Globus pallidus (tissue), 1 donor: ENCODE measurements around the gene RGR.
"Not testable (repeated sequence)": the region's sequence is repeated elsewhere in the genome, so short reads cannot be mapped to it uniquely, and the experiment has no call there.

Experiments used
- DNase-seq: peaks from one replicate; pipeline ENCODE4 v3.0.0-alpha.2; 2015; ENCODE audit warnings: low spot score

RGR gene

DNA sequence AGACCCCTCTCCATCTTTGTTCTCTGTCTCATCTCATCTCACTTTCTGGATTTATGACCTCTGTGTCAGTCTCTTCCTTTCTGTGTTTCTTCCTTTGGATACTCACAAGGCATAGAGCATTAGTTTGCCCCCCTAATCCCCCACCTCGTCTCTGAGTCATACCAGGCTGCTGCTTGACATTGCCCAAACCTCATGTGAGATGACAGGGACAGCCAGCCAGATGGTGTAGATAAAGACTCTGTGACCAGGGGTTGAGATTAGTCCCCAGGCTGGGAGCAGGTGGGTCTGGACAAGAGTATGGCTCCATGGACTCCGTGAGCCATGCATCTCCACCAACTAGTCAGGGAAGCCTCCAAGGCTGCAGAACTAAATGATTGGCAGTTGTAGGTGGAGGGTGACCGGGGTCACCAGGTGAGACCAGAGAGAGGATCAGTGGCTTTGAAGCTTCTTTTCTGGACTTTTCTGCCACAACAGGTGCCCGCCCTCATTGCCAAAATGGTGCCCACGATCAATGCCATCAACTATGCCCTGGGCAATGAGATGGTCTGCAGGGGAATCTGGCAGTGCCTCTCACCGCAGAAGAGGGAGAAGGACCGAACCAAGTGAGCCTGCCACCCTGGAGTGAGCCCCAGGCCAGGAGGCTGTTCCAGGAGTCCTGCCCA, 13.3 kb downstream of the RGR start:
- DNase-seq, result no peak

DNA sequence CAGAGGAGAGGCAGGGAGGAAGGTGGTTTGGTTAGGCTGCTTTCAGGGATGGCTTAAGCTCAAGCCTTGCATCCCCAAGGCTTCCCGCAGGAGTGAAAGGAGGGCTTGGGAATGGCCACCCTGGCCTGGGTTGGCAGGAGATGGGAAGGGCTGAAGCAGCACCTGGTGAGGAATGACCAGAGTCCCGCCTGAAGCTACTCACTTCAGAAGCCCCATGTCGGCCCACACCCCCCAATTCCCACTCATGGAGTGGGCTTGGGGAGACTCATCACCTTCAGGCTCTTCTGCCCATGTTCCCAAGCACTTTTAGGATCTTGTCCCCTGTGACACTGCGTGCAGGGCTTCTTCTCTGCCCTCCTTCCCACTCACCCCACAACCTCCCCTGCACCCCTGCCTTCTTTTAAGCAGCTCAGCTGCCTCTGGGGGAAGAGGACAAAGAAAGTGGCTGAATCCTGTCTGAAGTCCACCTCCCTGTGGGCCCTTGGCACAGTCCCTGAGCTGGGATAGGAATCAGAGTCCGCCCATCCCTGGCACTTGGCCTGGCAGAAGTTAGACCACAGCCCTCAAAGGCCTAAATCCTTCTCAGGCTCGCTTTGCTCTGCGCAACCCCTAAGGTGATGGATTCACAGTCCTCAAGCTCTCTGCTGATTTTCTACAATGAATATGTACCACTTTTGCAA, 16.5 kb downstream of the RGR start:
- no peak for DNase-seq

DNA sequence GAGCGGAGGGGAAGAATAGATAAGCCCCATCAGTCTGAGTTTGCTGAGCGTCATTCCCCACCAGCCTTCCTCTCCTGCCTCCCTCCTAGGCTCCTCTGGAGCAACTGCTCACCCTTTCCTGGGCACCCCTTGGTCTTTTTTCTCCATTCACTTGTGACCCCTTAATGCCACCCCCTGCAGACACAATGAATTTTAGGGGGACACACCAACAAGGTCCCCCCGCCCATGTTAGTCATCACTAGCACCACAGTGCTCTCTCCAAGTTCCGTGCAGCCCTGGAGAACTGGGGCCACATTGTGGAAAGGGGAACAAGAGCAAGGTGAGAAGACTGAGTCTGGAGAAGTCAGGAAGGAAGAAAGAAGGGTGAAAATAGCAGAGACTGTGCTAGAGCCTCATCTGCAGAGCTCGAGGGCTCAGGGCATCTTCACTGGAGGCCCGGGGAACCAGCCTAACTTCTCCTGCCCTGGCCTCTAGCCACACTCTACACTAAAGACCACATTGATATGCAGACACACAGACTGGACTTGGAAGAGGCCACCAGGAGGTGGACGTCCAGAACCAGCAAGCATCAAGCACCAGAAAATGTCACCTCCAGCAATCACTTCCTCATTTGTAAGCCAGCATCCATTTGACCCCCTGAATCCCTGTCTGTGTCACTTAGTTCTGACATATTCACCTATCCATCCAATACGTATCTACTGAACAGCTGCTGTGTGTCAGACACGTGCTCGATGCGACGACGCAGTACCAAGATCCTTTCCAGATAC, 17.5 kb downstream of the RGR start:
- no peak for DNase-seq

DNA sequence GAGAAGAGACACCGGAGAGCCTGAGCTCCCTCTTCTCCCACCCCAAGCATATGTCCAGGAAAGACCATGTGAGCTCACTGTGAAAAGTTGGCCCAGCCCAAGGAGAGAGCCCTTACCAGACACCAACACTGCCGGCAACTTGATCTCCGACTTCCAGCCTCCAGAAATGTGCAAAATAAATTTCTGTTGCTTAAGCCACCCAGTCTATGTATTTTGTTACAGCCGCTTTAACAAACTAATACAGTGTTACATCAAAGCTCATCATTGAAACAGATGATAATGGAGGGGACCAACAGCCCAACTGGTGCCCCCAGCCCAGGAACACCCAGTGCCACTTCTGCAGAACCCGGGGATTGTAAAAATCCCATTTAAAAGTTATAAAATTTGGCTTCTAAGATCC, 18.9 kb downstream of the RGR start:
- no peak for DNase-seq

DNA sequence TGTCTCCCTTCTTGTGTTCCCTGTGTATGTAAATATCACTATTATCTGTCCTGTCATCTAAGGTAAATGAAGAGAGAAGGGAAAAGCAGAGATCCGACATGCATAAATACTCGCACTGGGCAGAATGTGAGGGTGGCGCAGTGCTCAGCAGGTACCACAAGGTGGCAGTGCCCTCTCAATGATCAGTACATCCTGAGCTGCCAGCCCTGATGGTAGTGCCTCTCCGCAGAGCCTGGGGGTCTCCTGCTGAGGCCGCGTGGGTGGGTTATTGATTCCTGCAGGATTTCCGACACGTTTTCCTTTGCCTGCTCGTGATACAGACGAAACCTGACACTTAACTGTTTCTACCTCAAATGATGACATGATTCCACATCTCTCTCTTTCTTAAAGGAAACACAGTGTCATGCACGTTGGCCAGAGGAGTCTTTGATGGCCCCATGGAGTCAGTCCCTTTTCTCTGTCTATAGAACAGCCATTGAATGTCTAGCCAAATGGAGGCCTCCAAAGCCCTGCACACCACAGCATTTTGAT, 19.8 kb downstream of the RGR start:
- peak; percentile 64 for DNase-seq

DNA sequence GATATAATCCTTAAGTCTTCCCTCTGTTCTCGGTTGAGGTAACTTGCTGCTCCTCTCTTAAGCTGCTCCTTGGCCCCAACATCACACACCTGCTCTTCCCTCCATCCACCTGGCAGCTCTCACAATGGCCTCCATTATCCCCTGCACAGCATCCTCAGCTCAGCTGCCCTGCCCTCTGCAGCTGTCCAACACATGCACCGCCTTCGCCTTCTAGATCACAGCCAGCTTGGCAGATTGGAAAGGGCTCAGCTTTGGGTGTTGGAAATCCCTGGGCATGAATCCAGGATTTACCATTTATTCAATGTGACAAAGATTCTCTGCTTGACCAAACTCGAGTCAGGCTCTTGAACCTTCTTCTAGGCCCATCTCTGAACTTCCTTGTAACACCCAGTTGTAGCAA, 20.6 kb downstream of the RGR start:
- DNase-seq, result peak; percentile 43

DNA sequence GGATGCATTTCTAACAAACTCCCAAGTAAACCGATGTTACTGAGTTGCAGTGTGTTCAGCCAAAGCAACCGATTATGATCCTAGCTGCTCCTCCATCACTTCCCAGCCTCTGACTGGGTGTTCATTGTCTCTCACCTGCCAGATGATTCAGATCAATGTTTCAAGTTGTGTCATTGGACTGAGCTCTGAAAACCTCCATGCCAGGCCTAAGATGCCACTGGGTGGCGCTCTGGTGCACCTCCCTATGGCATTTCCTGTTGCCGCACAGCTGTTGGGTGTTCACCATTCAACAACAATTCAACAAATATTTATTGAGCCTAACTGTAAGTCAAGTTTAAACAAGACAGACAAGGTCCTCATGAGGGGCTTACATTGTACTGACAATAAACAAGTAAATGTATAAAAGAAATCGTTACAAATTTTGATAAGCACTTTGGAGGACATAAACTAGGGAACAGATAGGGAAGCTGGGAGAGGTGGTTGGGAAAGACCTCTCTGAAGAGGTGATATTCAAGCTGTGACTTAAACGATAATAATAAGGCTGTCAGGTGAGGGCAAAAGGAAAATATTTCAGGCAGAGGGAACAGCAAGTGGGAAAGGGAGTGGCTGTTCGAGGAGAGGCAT, 22.8 kb downstream of the RGR start:
- peak; percentile 52 for DNase-seq

DNA sequence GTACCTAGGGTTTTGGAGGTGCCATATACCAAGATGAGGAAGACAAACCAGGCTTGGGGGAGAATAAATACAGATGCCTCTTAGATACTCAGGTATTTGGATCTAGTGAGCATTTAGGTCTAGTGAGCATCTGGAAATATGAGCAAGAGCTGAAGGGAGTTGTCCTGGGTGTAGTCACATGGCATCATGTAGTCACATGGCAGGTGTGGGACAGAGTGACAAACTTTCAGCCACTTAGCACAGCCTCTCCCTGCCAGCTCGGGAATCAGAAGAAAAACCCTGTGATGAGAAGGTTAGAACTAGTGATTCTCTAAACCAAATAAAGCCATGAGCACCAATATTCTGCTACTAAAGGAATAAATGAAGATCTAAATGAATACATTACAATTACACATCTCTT, 24.3 kb downstream of the RGR start:
- no peak for DNase-seq

DNA sequence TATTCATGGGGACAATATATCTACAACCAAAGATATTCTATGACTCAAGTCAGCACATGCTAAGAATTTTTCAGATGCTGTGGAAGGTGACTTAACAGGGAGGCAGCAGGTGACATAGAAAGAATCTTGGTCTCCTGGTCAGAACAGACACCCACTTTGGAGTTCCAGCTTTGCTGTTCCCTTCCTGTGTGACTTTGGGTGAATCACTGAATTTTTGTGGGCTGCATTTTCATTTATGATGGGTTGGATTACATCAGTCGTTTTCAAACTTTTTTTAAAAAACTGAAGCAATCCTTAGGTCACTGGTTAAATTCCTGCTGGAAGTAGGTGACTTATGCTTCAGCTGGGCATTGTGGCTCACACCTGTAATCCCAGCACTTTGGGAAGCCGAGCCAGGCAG, 24.9 kb downstream of the RGR start:
- no peak for DNase-seq

DNA sequence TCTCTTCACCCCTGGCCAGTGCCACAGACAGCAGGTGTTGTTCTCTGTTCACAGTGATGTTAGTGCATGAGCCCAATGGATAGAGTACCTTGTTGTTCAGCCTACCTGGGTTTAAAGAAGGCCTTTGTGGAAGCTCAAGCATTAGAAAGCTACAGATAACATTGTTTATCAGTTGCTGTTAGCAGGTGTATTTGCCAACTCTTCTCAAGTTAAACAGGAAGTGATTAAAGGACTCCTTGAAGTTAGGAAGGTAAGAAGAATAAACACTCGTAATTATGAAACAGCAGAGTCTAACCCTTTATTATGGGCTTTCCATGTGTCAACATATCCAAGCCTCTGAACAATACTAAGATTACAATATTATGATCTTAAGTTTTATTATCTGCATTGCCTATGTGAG, 25.9 kb downstream of the RGR start:
- DNase-seq, result no peak

DNA sequence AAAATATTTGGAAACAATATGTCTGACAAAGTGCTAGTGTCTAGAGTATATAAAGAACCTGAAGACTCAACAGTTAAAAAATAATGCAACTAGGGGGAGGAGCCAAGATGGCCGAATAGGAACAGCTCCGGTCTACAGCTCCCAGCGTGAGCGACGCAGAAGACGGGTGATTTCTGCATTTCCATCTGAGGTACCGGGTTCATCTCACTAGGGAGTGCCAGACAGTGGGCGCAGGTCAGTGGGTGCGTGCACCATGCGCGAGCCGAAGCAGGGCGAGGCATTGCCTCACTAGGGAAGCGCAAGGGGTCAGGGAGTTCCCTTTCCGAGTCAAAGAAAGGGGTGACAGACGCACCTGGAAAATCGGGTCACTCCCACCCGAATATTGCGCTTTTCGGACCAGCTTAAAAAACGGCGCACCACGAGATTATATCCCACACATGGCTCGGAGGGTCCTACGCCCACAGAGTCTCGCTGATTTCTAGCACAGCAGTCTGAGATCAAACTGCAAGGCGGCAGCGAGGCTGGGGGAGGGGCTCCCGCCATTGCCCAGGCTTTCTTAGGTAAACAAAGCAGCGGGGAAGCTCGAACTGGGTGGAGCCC, 35.1 kb downstream of the RGR start:
- not testable (repeated sequence) for DNase-seq

DNA sequence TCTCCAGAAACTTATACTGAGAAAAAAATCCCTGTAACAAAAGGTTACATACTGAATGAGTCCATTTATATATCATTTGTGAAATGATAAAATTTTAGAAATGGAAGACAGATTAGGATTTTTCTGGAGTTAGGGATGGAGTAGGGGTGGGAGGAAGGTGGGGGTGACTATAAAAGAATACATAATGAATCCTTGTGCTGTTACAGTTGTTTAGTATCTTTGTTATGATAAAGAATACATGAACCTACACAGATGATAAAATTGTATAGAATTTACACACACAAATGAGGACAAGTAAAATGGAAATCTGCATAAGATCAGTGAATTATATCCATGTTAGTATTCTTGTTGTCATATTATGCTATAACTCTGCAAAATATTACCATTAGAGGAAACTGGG, 41.8 kb downstream of the RGR start:
- no peak for DNase-seq

DNA sequence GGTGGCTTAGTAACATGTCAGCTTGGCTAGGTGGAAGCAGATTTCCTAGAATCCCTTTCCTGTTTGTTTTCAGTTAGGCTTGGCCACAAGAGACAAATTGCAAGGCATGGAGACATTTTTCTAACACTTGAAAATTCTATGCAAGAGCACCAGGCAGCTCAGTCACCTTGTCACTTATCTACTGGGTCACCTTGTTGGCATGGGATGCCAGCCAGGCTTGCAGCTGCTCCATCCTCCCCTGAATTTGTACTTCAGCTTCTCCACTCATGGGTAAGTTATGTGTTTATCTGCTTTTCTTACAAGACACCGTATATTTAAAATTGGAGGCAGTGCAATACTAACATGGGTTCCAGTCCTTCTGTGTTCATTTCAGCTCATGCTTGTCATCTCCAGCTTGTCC, 43.3 kb downstream of the RGR start:
- no peak for DNase-seq

DNA sequence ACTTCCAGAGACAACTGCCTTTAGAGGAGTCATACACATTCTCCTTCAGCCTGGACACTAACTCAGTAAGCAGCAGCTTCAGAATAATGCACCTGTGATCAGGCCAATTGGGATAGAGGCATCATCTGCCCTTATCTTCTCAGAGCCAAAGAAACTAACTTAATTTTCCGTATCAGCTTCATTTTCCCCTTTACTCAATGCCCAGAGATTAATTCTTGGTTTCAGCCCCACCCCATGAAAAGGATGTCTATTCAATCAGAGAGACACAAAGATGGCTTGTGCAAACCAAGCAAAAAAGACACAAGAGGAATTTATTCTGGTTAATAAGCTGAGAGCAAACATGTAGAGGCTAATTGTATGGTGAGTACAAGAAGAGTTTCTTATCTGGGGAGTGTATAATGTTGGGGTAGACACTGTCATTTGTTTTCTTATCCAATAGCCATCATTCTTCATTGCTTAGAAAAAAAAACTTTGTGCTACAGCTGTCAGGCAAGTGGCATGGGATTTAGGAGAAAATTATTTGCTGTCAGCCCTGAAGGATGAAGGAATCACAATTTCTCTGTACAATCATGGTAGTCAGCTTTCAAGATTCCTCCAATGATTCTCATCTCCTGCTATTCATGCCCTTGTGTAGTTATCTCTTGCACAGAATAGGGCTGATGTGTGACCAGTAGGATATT, 44.8 kb downstream of the RGR start:
- no peak for DNase-seq

DNA sequence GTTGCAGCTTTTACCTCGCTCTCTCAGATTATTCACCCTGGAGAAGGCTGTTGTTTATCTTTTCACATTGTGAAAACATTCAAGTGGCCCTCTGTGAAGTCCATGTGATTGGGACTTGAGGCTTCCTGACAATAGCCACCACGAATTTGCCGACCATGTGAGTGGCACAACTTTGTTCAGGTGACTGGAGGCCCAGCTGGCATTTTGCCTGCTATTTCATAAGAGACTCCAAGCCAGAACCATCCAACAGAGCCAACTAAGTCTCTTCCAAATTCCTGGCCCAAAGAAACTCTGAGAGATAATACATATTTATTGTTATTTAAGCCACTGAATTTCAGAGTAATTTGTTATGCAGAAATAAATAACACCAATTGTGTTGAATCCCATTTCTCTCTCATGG, 45.4 kb downstream of the RGR start:
- DNase-seq, result no peak

DNA sequence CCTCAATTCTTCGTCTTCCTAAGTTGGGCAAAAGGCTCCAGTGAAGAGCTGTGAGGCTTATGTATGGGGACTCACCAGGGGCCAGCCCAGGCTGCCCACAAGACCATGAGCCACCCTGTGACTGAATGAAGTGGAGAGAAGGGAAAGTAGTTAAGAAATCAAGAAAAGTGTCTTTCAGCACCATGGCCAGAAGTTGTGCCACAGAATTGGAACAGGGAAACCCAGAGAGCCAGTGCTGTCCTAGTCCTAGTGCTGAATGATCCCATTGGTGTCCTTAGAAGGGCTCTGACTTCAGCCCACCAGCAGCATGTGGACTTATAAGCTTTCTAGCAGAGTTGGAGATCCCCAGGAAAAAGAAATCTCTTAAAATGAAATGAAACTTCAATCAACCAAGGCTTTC, 46.5 kb downstream of the RGR start:
- no peak for DNase-seq

DNA sequence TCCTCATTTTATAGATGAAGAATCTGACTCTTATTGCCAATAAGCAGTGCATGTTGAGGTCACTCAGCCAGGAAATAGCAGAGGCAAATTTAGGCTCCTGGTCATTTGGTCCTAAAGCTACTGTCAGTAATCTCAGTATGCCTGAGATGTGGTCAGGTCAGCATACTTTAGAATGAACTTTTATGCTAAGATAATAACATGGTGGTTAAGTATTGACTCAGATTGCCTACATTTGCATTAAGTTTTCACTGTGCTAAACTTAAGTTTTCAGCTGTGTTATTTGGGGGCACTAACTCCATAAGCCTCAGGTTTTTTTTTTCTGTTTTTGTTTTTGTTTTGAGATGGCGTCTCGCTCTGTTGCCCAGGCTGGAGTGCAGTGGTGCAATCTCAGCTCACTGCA, 47.6 kb downstream of the RGR start:
- DNase-seq, result no peak

DNA sequence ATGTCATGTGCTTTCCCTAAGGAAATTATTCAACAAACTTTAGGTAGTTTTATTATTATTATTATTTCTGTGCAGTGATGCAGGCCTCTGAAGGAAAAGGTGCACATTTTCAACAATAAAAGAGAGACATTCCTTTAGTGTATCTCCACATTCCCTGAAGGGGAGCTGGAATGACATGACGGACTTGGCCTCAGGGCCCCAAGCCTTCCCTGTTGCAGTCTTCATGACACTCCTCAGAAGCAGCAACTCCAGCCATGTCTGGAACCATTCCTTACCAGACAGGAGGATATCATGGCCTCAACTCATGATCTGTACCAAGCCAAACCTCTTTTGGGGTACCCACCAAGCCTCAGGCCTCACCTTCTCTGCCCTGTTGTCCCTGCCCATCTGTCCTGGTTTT, 48.3 kb downstream of the RGR start:
- no peak for DNase-seq

DNA sequence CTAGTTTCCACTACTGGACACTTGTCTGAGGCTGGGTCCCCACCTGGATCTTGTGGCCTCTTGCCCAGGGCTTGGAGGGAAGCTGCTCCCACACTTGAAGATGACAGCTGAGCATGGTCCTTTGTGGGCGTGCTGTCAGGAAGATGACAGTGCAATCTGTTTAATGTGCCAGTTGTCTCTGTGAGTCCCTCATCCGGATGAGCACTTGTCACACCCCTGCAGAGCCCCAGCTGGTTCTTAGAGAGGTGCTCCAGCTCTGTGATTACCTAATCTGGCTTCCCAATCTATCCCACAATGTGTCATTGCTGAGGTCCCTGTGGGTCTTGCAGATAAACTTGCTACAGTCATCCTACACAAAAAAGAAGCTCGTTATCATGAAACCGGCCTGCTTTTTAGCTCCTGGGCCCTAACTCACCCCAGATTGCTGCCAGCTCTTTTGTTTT, 48.7 kb downstream of the RGR start:
- DNase-seq, result no peak

DNA sequence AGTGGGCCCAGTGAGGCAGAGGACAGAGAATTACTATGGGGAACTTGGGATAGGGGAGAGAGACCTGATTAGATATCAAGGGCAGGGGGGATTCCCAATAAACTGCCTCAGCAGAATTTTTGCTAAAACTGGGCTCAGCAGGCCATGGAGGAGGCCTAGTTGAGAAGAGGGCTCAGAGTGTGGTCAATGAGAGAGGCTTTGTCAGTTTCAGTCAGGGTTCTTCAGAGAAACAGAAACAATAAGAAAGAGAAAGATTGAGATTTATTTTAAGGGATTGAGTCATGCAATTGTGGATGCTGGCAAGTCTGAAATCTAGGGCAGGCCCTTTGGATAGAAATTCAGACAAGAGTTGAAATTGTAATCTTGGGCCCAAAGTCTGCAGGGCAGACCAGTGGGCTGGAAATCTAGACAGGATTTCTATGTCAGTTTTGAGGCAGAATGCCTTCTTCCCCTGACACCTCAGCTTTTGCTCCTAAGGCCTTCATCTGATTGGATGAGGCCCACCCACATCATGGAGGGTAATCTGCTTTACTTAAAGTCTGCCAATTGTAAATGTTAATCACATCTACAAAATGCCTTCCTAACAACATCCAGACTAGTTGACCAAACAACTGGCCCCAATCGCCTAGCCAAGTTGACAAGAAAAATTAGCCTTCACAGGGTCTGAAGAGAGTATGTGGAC, 50.1 kb downstream of the RGR start:
- no peak for DNase-seq
